ENCODE results near the gene FHIP1B.
"Not testable (repeated sequence)": the region's sequence is repeated elsewhere in the genome, so short reads cannot be mapped to it uniquely, and the experiment has no call there.

FHIP1B gene

GRCh38 chr11:6251990-6252473, 17.6 kb upstream of the FHIP1B start:
- DNase-seq (ENCODE audit: low spot score), result no peak
- in situ Hi-C loops (cut with MboI; ENCODE audit: low sequenced_read_pairs, unreplicated experiment), result no loop called here
- no peak for TF ChIP-seq CTCF (IDR thresholded peaks at IDR 0.05; ENCODE audit: borderline replicate concordance, control extremely low read depth, extremely low read depth, insufficient read depth, missing control alignments)

- in situ Hi-C loops (cut with MboI; ENCODE audit: low sequenced_read_pairs, unreplicated experiment), result no loop called here
- TF ChIP-seq CTCF (IDR thresholded peaks at IDR 0.05; ENCODE audit: borderline replicate concordance, control extremely low read depth, extremely low read depth, insufficient read depth, missing control alignments), result peak; percentile 55
- peak; percentile 70 for DNase-seq (ENCODE audit: low spot score)
These were observed 16.8 kb upstream of the FHIP1B start for GRCh38 chr11:6251120-6251733.

GRCh38 chr11:6249770-6250555, 15.5 kb upstream of the FHIP1B start:
- no peak for DNase-seq (ENCODE audit: low spot score)
- TF ChIP-seq CTCF (IDR thresholded peaks at IDR 0.05; ENCODE audit: borderline replicate concordance, control extremely low read depth, extremely low read depth, insufficient read depth, missing control alignments), result no peak
- in situ Hi-C loops (cut with MboI; ENCODE audit: low sequenced_read_pairs, unreplicated experiment), result no loop called here

- DNase-seq (ENCODE audit: low spot score); in situ Hi-C loops (cut with MboI; ENCODE audit: low sequenced_read_pairs, unreplicated experiment): not testable (repeated sequence)
These were observed 14.5 kb upstream of the FHIP1B start for GRCh38 chr11:6248897-6249296.

- in situ Hi-C loops (cut with MboI; ENCODE audit: low sequenced_read_pairs, unreplicated experiment), result no loop called here
- TF ChIP-seq CTCF (IDR thresholded peaks at IDR 0.05; ENCODE audit: borderline replicate concordance, control extremely low read depth, extremely low read depth, insufficient read depth, missing control alignments), result no peak
- DNase-seq (ENCODE audit: low spot score), result no peak
These were observed 13.8 kb upstream of the FHIP1B start for GRCh38 chr11:6248248-6248647.

- in situ Hi-C loops (cut with MboI; ENCODE audit: low sequenced_read_pairs, unreplicated experiment), result no loop called here
These were observed 11.1 kb upstream of the FHIP1B start for GRCh38 chr11:6245536-6245935.

More at GRCh38 chr11:6245536-6245935, 11.1 kb upstream of the FHIP1B start:
- no peak for TF ChIP-seq CTCF (IDR thresholded peaks at IDR 0.05; ENCODE audit: borderline replicate concordance, control extremely low read depth, extremely low read depth, insufficient read depth, missing control alignments)
- DNase-seq (ENCODE audit: low spot score), result no peak

Measured in GM13976 (cell line).